ENCODE data around the gene SIAH1. TPM values are rescaled to one million over a fixed set of nuclear protein-coding genes. Genes with fewer than 3 reads are reported as not detected.

The SIAH1 gene
- total and polyA plus RNA-seq, 10 of the 15 experiments (the other 5 are each of a cell fraction or from before 2014, with no cell fraction given): 5.1 to 21.1 (median 13.9) TPM

- FAIRE-seq (no peak), ATAC-seq (no peak), DNase-seq (ENCODE audit: low read depth, low spot score) (no peak)
- H3K4me1 ChIP-seq (ENCODE audit: control insufficient read depth, insufficient read depth, low read length): no peaks in the 10 kb centered on the region
- ChIA-PET POLR2A (interaction anchor here (0.6 kb wide), 1 partner anchor 30 kb away, joined by 3 read pairs; no protein-coding TSS in a partner anchor), SMC1A (ENCODE audit: uncharacterized antibody, unreplicated experiment) (interaction anchor here (1.5 to 9.4 kb wide), 3 partner anchors 26 to 275 kb away, joined by 3 to 89 read pairs (median 7); no protein-coding TSS in a partner anchor), CTCF (interaction anchor here (1.0 to 2.9 kb wide), 4 partner anchors 179 to 282 kb away, joined by 3 to 11 read pairs (median 6); no protein-coding TSS in a partner anchor), RAD21 (ENCODE audit: unreplicated experiment) (interaction anchor here (1.9 kb wide), 1 partner anchor 178 kb away, joined by 5 read pairs; no protein-coding TSS in a partner anchor)
- TF ChIP-seq MYB (IDR thresholded peaks at IDR 0.05; ENCODE audit: borderline replicate concordance, low read depth, low read length) (no peak), KDM1A (IDR thresholded peaks at IDR 0.05; ENCODE audit: borderline replicate concordance) (no peak), GATAD2B (conservative IDR thresholded peaks at IDR 0.05; ENCODE audit: low read depth) (no peak), GABPA (IDR thresholded peaks at IDR 0.05; ENCODE audit: low read depth) (no peak), MAX (IDR thresholded peaks at IDR 0.05; ENCODE audit: low read depth, low read length) (no peak), NKRF (conservative IDR thresholded peaks at IDR 0.05) (no peak), BACH1 (IDR thresholded peaks at IDR 0.05; ENCODE audit: borderline replicate concordance) (no peak), NFYB (IDR thresholded peaks at IDR 0.05; ENCODE audit: insufficient read depth, low read depth, low read length) (no peak), USF2 (IDR thresholded peaks at IDR 0.05; ENCODE audit: borderline replicate concordance, low read depth, low read length) (no peak), BCL11A (IDR thresholded peaks at IDR 0.05; ENCODE audit: low read depth, low read length) (no peak), RBBP5 (conservative IDR thresholded peaks at IDR 0.05) (no peak)
- TF ChIP-seq, protein P1, sequence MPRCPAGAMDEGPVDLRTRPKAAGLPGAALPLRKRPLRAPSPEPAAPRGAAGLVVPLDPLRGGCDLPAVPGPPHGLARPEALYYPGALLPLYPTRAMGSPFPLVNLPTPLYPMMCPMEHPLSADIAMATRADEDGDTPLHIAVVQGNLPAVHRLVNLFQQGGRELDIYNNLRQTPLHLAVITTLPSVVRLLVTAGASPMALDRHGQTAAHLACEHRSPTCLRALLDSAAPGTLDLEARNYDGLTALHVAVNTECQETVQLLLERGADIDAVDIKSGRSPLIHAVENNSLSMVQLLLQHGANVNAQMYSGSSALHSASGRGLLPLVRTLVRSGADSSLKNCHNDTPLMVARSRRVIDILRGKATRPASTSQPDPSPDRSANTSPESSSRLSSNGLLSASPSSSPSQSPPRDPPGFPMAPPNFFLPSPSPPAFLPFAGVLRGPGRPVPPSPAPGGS (IDR thresholded peaks at IDR 0.05; ENCODE audit: borderline replicate concordance, insufficient read depth, low read depth, low read length, poor library complexity, severe bottlenecking): no peak
- TF ChIP-seq, protein P2, sequence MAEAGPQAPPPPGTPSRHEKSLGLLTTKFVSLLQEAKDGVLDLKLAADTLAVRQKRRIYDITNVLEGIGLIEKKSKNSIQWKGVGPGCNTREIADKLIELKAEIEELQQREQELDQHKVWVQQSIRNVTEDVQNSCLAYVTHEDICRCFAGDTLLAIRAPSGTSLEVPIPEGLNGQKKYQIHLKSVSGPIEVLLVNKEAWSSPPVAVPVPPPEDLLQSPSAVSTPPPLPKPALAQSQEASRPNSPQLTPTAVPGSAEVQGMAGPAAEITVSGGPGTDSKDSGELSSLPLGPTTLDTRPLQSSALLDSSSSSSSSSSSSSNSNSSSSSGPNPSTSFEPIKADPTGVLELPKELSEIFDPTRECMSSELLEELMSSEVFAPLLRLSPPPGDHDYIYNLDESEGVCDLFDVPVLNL (IDR thresholded peaks at IDR 0.05; ENCODE audit: low read depth, low read length): no peak
- no peaks in the 10 kb centered on the region for H4K20me1 ChIP-seq (ENCODE audit: control insufficient read depth, insufficient read depth)
- H3K27ac ChIP-seq (ENCODE audit: control insufficient read depth, insufficient read depth): no peak overlapping the region
- H3K27me3 ChIP-seq (replicated peaks in 1 of 2; ENCODE audit: control insufficient read depth in 2 of 2, insufficient read depth in 2 of 2, low read length in 1 of 2): no peaks in the 10 kb centered on the region
- no peak overlapping the region for H3K9ac ChIP-seq (ENCODE audit: control insufficient read depth, insufficient read depth, low read length)
- H3K4me2 ChIP-seq (ENCODE audit: control insufficient read depth, insufficient read depth): no peak overlapping the region
- BruUV-seq (replicated peaks): no TSS peak
- in situ Hi-C loops (cut with MboI) (no loop called here), intact Hi-C loops (cut with micrococcal nuclease; ENCODE audit: unreplicated experiment) (no loop called here)
- H3K4me3 ChIP-seq: no peak overlapping the region
- no peak overlapping the region for H2AFZ ChIP-seq (ENCODE audit: control insufficient read depth, low read depth, low read length)
- no peaks in the 10 kb centered on the region for H3K9me3 ChIP-seq (replicated peaks; ENCODE audit: control insufficient read depth, insufficient read depth, low read length)
- WGBS (ENCODE audit: insufficient coverage, insufficient replicate concordance, low lambda C conversion rate, missing lambda C conversion rate): 98% methylated on average over 4 of the region's 4 CpGs
- no peaks in the 10 kb centered on the region for H3K79me2 ChIP-seq (ENCODE audit: control insufficient read depth, insufficient read depth, low read length)
- H3K36me3 ChIP-seq (ENCODE audit: control insufficient read depth in 2 of 2, insufficient read depth in 2 of 2, low read length in 1 of 2): peaks cover 12 to 26% of the 10 kb centered on the region in 2 experiments
Measured at GRCh38 chr16:48347980-48348379, 37.2 kb downstream of the SIAH1 start.

All from GM12878 (cell line).